BLaER1 treated with 17β-estradiol and CSF1 and Interleukin-3, amounts not matched to agents 10 nM and 100 nM (cell line): ENCODE measurements around the gene SLC43A2.

Experiments used
- H3K27ac ChIP-seq, 11 experiments: shearing (Covaris generic); formaldehyde crosslinking; 2 replicates each; pipeline ENCODE4 v1.8.1; 2022
- H3K27me3 ChIP-seq, 11 experiments: shearing (Covaris generic); formaldehyde crosslinking; 2 replicates each; pipeline ENCODE4 v1.8.1; 2022
- H3K36me3 ChIP-seq, 11 experiments: shearing (Covaris generic); formaldehyde crosslinking; 2 replicates each; pipeline ENCODE4 v1.8.1; 2022
- H3K4me1 ChIP-seq, 10 experiments: shearing (Covaris generic); formaldehyde crosslinking; 2 replicates each; pipeline ENCODE4 v1.8.1; 2022
- H3K4me2 ChIP-seq, 11 experiments: shearing (Covaris generic); formaldehyde crosslinking; 2 replicates each; pipeline ENCODE4 v1.8.1; 2022
- H3K4me3 ChIP-seq, 10 experiments: shearing (Covaris generic); formaldehyde crosslinking; 2 replicates each; pipeline ENCODE4 v1.8.1; 2022
- H3K9ac ChIP-seq, 11 experiments: shearing (Covaris generic); formaldehyde crosslinking; 2 replicates each; pipeline ENCODE4 v1.8.1; 2022
- H3K9me3 ChIP-seq, 11 experiments: shearing (Covaris generic); formaldehyde crosslinking; replicated peaks in 1 of 11; 2 replicates each; pipeline ENCODE4 v1.8.1; 2022
- H4K20me1 ChIP-seq, 11 experiments: shearing (Covaris generic); formaldehyde crosslinking; 2 replicates each; pipeline ENCODE4 v1.8.1; 2022
- Cebpa-rat ChIP-seq, 11 experiments: shearing (Covaris generic); IDR thresholded peaks; 2 replicates each; pipeline ENCODE4 v1.8.1; 2022

Gene SLC43A2

DNA sequence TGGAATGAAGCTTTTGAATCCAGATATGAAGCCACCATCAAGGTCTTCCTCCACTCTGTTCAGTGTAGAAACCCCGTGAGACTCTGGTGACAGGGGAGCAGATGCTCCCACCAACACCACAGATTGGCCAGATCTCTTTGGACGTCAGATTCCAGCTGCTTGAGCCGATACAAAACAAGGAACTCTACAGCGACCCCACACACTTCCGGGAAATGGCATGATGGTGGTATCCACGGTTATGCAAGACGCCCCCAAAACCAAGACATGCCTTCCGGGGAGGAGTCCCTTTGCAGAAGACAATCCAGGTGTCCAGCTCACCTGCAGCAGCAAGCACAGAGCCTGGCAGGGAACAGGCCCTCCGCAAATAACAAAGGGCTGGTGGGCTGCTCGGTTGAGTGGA lies 46.3 kb downstream of the SLC43A2 start:
- Histone ChIP-seq H3K36me3 (peaks cover 9 to 86% (median 73%) of the 10 kb centered on the region in 11 experiments; a peak in 20 of 22 replicates), H3K9ac (peak overlapping the region in 10 of 11 experiments; percentile 12 to 77 (median 67); a peak in 16 of 22 replicates), H3K4me2 (peak overlapping the region; percentile 81 to 100 (median 93)), H3K4me1 (peaks cover 96 to 100% (median 100%) of the 10 kb centered on the region in 10 experiments), H3K4me3 (peak overlapping the region in 7 of 10 experiments; percentile 1 to 44 (median 25); a peak in 7 of 20 replicates), H4K20me1 (no peaks in the 10 kb centered on the region), H3K27ac (peak overlapping the region; percentile 23 to 99 (median 90); a peak in 21 of 22 replicates), H3K27me3 (no peaks in the 10 kb centered on the region), H3K9me3 (no peaks in the 10 kb centered on the region)
- TF ChIP-seq Cebpa-rat (IDR thresholded peaks at IDR 0.05) = peak in 5 of 11 experiments; percentile 43 to 79 (median 74); a peak in 6 of 22 replicates

- no peaks in the 10 kb centered on the region for H4K20me1 ChIP-seq
- H3K4me1 ChIP-seq = peaks cover 96 to 100% (median 98%) of the 10 kb centered on the region in 10 experiments
- H3K4me2 ChIP-seq = peak overlapping the region; percentile 81 to 100 (median 93)
- no peaks in the 10 kb centered on the region for H3K27me3 ChIP-seq
- no peaks in the 10 kb centered on the region for H3K9me3 ChIP-seq
- H3K4me3 ChIP-seq = peak overlapping the region in 7 of 10 experiments; percentile 8 to 44 (median 24); a peak in 9 of 20 replicates
- H3K36me3 ChIP-seq = peaks cover 9 to 79% (median 61%) of the 10 kb centered on the region in 11 experiments; a peak in 20 of 22 replicates
- peak overlapping the region; percentile 50 to 99 (median 90); a peak in 21 of 22 replicates for H3K27ac ChIP-seq
- peak overlapping the region; percentile 54 to 77 (median 65); a peak in 21 of 22 replicates for H3K9ac ChIP-seq
- no peak for TF ChIP-seq Cebpa-rat (IDR thresholded peaks at IDR 0.05)
Observed at GRCh38 chr17:1580979-1581676, 47.5 kb downstream of the SLC43A2 start.

DNA sequence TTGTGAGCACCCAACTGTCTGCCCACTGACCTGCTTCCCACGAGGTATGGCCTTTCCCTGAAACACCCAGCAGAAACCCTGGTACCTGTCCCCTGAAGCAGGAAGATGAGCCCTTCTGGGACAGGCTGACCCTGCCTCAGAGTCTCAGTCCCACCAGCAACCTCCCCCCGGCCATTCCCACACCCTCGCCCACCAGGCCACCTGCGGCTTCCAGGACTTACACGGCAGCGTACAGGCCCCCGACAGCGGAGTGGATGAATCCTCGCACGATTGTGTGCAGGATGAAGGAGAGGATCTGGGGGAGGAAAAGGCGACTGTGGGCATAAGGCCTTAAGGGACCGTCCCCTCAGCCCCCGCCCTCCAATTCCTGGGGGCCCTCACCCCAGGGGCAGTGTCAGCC lies 50.6 kb downstream of the SLC43A2 start:
- Histone ChIP-seq H3K36me3 (peaks cover 0 to 73% (median 43%) of the 10 kb centered on the region in 11 experiments; a peak in 12 of 22 replicates), H3K27me3 (no peaks in the 10 kb centered on the region), H4K20me1 (no peaks in the 10 kb centered on the region), H3K9me3 (no peaks in the 10 kb centered on the region), H3K4me3 (peak overlapping the region in 7 of 10 experiments; percentile 1 to 69 (median 28); a peak in 8 of 20 replicates), H3K27ac (peak overlapping the region; percentile 78 to 99 (median 95)), H3K9ac (peak overlapping the region; percentile 73 to 87 (median 82)), H3K4me2 (peak overlapping the region; percentile 87 to 100 (median 95)), H3K4me1 (peaks cover 91 to 100% (median 97%) of the 10 kb centered on the region in 10 experiments)
- no peak for TF ChIP-seq Cebpa-rat (IDR thresholded peaks at IDR 0.05)

- TF ChIP-seq Cebpa-rat (IDR thresholded peaks at IDR 0.05) = no peak; a peak in 1 of 22 replicates
- peak overlapping the region; percentile 87 to 100 (median 95) for H3K4me2 ChIP-seq
Observed at GRCh38 chr17:1577583-1578013, 51.0 kb downstream of the SLC43A2 start.

DNA sequence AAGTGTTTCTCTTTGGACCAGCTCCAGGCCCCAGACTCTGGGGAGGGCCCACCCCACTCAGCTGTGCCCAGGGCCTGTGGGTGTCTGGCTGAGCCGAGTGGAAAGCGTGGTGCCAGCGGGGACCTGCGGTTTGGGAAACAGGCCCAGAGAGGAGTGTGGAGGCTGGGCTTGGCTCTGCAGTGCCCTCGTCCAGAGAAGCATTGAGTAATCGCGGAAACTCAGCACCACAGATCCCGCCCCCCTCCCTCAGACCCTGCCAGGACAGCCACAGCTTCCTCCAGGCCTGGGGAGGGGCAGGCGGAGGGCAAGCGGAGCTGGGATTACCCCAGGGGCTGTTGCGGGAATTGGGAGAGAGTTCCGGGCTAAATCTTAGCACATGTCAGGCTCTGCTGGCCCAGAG lies 51.5 kb downstream of the SLC43A2 start:
- peak overlapping the region; percentile 87 to 100 (median 95) for H3K4me2 ChIP-seq

More at GRCh38 chr17:1577583-1578013, 51.0 kb downstream of the SLC43A2 start:
- Histone ChIP-seq H4K20me1 (no peaks in the 10 kb centered on the region), H3K4me3 (peak overlapping the region in 7 of 10 experiments; percentile 1 to 69 (median 28); a peak in 9 of 20 replicates), H3K36me3 (peaks cover 0 to 71% (median 39%) of the 10 kb centered on the region in 11 experiments; a peak in 11 of 22 replicates), H3K4me1 (peaks cover 87 to 100% (median 96%) of the 10 kb centered on the region in 10 experiments), H3K9me3 (no peaks in the 10 kb centered on the region), H3K9ac (peak overlapping the region; percentile 73 to 87 (median 82)), H3K27me3 (no peaks in the 10 kb centered on the region), H3K27ac (peak overlapping the region; percentile 78 to 99 (median 95))

GRCh38 chr17:1576500-1576899 lies 52.1 kb downstream of the SLC43A2 start:
- peak overlapping the region; percentile 78 to 99 (median 95) for H3K27ac ChIP-seq
- no peak for TF ChIP-seq Cebpa-rat (IDR thresholded peaks at IDR 0.05)

More for the DNA sequence above, 51.5 kb downstream of the SLC43A2 start:
- peak; percentile 56 to 92 (median 86); a peak in 19 of 22 replicates for TF ChIP-seq Cebpa-rat (IDR thresholded peaks at IDR 0.05)
- peak overlapping the region in 4 of 10 experiments; percentile 28 to 69 (median 58); a peak in 7 of 20 replicates for H3K4me3 ChIP-seq
- H4K20me1 ChIP-seq = no peaks in the 10 kb centered on the region
- no peaks in the 10 kb centered on the region for H3K27me3 ChIP-seq
- H3K9me3 ChIP-seq = no peaks in the 10 kb centered on the region
- peaks cover 0 to 67% (median 35%) of the 10 kb centered on the region in 11 experiments; a peak in 11 of 22 replicates for H3K36me3 ChIP-seq
- peak overlapping the region; percentile 73 to 87 (median 82) for H3K9ac ChIP-seq
- H3K4me1 ChIP-seq = peaks cover 83 to 100% (median 96%) of the 10 kb centered on the region in 10 experiments
- H3K27ac ChIP-seq = peak overlapping the region; percentile 78 to 99 (median 95)

DNA sequence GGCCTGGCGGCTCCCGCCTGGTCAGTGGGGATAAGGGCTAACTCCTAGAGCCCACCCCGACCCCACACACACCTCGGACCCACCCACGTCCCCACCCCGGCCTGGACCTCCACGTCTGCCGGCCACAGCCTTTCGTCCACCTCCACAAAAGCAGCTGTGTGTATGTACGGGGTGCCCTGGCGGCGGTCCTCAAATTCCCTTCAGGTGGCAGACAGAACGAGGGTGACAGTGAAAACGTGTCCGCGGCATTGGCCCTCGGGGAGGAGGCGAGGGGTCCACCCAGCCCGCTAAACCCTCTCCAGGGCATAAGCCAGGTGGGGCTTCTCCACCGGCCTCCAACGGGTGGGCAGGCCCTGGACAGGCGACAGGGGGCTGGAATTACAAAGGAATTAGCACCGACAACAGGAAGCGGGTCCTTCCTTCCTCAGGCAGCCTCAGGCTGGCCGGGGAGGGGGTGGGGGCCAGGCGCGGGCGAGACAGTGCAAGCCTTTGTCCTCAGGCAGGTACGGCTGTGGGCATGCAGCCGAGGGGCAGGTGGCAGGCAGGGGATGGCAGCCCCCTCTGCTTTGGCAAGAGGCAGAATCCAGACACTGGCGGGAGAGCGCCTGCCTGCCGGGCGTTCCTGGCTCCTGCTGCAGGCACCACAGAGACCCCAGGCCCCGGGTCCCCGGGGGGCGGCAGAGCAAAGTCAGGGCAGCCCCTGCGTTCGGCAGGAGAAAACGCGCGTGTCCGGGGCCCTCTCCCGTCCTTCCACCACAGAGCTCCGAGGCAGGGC lies 53.8 kb downstream of the SLC43A2 start:
- Histone ChIP-seq H3K27me3 (no peaks in the 10 kb centered on the region), H3K9me3 (no peaks in the 10 kb centered on the region), H3K4me2 (peak overlapping the region; percentile 87 to 100 (median 95)), H3K9ac (peak overlapping the region; percentile 52 to 87 (median 82)), H3K27ac (peak overlapping the region; percentile 78 to 99 (median 95)), H3K4me1 (peaks cover 67 to 92% (median 85%) of the 10 kb centered on the region in 10 experiments), H3K36me3 (peaks cover 0 to 45% (median 13%) of the 10 kb centered on the region in 11 experiments; a peak in 10 of 22 replicates), H3K4me3 (peak overlapping the region; percentile 9 to 69 (median 54); a peak in 18 of 20 replicates), H4K20me1 (no peaks in the 10 kb centered on the region)
- no peak for TF ChIP-seq Cebpa-rat (IDR thresholded peaks at IDR 0.05)

More at GRCh38 chr17:1576500-1576899, 52.1 kb downstream of the SLC43A2 start:
- H3K4me1 ChIP-seq = peaks cover 81 to 100% (median 96%) of the 10 kb centered on the region in 10 experiments
- peak overlapping the region; percentile 0 to 69 (median 54); a peak in 17 of 20 replicates for H3K4me3 ChIP-seq
- H3K27me3 ChIP-seq = no peaks in the 10 kb centered on the region
- peak overlapping the region; percentile 52 to 87 (median 82) for H3K9ac ChIP-seq
- peak overlapping the region; percentile 87 to 100 (median 95) for H3K4me2 ChIP-seq
- H4K20me1 ChIP-seq = no peaks in the 10 kb centered on the region
- H3K36me3 ChIP-seq = peaks cover 0 to 60% (median 28%) of the 10 kb centered on the region in 11 experiments; a peak in 11 of 22 replicates
- H3K9me3 ChIP-seq = no peaks in the 10 kb centered on the region
